ENCODE measurements around the gene TECRL.

Gene TECRL

DNA sequence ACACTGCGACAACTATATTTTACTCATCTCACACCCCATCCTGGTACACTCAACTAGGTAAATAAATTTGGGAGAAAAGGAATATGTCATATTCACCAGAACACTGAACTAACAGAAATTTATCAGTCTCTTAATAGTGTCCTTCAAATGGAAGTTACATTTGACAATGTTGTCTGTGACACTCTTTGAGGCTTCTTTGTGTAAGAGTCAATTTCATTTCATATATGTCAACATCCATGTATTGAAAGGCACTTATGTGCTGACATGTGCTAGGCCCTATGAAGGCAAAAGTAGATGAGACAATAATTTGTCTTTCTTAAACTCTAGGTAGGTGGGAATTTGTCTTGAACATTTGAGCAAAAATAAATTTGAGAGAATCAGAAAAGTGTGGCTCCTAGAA is 82.0 kb downstream of the TECRL start:
- no peaks in the 10 kb centered on the region for H3K4me1 ChIP-seq (ENCODE audit: control insufficient read depth, insufficient read depth, low read length, unreplicated experiment)
- H3K36me3 ChIP-seq (ENCODE audit: insufficient read depth, low read length) = no peaks in the 10 kb centered on the region
- H3K27me3 ChIP-seq (ENCODE audit: insufficient read depth, low read length) = no peaks in the 10 kb centered on the region
- no peak overlapping the region for H3K4me3 ChIP-seq (ENCODE audit: low read depth, low read length)
- H3K27ac ChIP-seq (ENCODE audit: low read depth, low read length) = no peak overlapping the region
- no peaks in the 10 kb centered on the region for H3K79me2 ChIP-seq (ENCODE audit: control insufficient read depth, insufficient read depth, low read length, unreplicated experiment)
- no peak overlapping the region for H2AFZ ChIP-seq (ENCODE audit: low read length, unreplicated experiment)

- no peaks in the 10 kb centered on the region for H3K36me3 ChIP-seq (ENCODE audit: insufficient read depth, low read length)
- no peaks in the 10 kb centered on the region for H3K27me3 ChIP-seq (ENCODE audit: insufficient read depth, low read length)
- no peak overlapping the region for H2AFZ ChIP-seq (ENCODE audit: low read length, unreplicated experiment)
- no peak overlapping the region for H3K27ac ChIP-seq (ENCODE audit: low read depth, low read length)
- H3K4me3 ChIP-seq (ENCODE audit: low read depth, low read length) = no peak overlapping the region
- H3K79me2 ChIP-seq (ENCODE audit: control insufficient read depth, insufficient read depth, low read length, unreplicated experiment) = no peaks in the 10 kb centered on the region
- H3K4me1 ChIP-seq (ENCODE audit: control insufficient read depth, insufficient read depth, low read length, unreplicated experiment) = no peaks in the 10 kb centered on the region
Observed at GRCh38 chr4:64326507-64326906, 82.7 kb downstream of the TECRL start.

GRCh38 chr4:64306255-64306565 is 103.0 kb downstream of the TECRL start:
- H2AFZ ChIP-seq (ENCODE audit: low read length, unreplicated experiment) = no peak overlapping the region
- H3K36me3 ChIP-seq (ENCODE audit: insufficient read depth, low read length) = no peaks in the 10 kb centered on the region
- no peaks in the 10 kb centered on the region for H3K79me2 ChIP-seq (ENCODE audit: control insufficient read depth, insufficient read depth, low read length, unreplicated experiment)
- no peak overlapping the region for H3K4me3 ChIP-seq (ENCODE audit: low read depth, low read length)
- no peaks in the 10 kb centered on the region for H3K27me3 ChIP-seq (ENCODE audit: insufficient read depth, low read length)
- no peaks in the 10 kb centered on the region for H3K4me1 ChIP-seq (ENCODE audit: control insufficient read depth, insufficient read depth, low read length, unreplicated experiment)
- H3K27ac ChIP-seq (ENCODE audit: low read depth, low read length) = no peak overlapping the region

GRCh38 chr4:64305565-64306254 is 103.5 kb downstream of the TECRL start:
- H3K79me2 ChIP-seq (ENCODE audit: control insufficient read depth, insufficient read depth, low read length, unreplicated experiment) = no peaks in the 10 kb centered on the region
- H3K27ac ChIP-seq (ENCODE audit: low read depth, low read length) = no peak overlapping the region
- no peak overlapping the region for H2AFZ ChIP-seq (ENCODE audit: low read length, unreplicated experiment)
- no peak overlapping the region for H3K4me3 ChIP-seq (ENCODE audit: low read depth, low read length)
- no peaks in the 10 kb centered on the region for H3K36me3 ChIP-seq (ENCODE audit: insufficient read depth, low read length)
- no peaks in the 10 kb centered on the region for H3K27me3 ChIP-seq (ENCODE audit: insufficient read depth, low read length)
- H3K4me1 ChIP-seq (ENCODE audit: control insufficient read depth, insufficient read depth, low read length, unreplicated experiment) = no peaks in the 10 kb centered on the region

DNA sequence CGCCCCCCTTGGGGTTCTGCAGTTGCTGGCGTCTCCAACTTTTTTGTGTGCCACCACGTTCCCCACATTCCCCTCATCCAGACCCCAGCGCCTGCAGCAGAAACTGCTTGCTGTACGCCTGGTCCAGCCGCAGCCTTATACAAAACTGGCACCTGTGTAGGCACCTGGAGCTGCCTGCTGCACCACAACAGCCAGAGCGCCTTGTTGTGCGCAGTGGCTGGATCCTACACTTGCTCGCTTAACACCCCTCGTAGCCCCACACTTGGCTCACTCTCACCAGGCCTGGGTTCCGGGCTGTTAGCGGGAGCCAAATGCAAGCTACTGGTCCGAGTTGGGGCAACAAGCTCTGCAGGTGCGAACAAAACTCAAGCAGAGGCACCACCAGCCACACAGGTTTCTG is 136.8 kb downstream of the TECRL start:
- peak overlapping the region; percentile 21; the same call in 1 of the 2 replicates for H3K4me3 ChIP-seq (ENCODE audit: low read depth, low read length)
- H3K36me3 ChIP-seq (ENCODE audit: insufficient read depth, low read length) = no peaks in the 10 kb centered on the region
- no peaks in the 10 kb centered on the region for H3K4me1 ChIP-seq (ENCODE audit: control insufficient read depth, insufficient read depth, low read length, unreplicated experiment)
- H3K79me2 ChIP-seq (ENCODE audit: control insufficient read depth, insufficient read depth, low read length, unreplicated experiment) = no peaks in the 10 kb centered on the region
- H2AFZ ChIP-seq (ENCODE audit: low read length, unreplicated experiment) = no peak overlapping the region
- no peak overlapping the region for H3K27ac ChIP-seq (ENCODE audit: low read depth, low read length)
- H3K27me3 ChIP-seq (ENCODE audit: insufficient read depth, low read length) = no peaks in the 10 kb centered on the region

- Histone ChIP-seq H3K27ac (ENCODE audit: low read depth, low read length) (no peak overlapping the region), H3K79me2 (ENCODE audit: control insufficient read depth, insufficient read depth, low read length, unreplicated experiment) (no peaks in the 10 kb centered on the region), H3K4me1 (ENCODE audit: control insufficient read depth, insufficient read depth, low read length, unreplicated experiment) (no peaks in the 10 kb centered on the region), H3K4me3 (ENCODE audit: low read depth, low read length) (peak overlapping the region; percentile 64), H3K27me3 (ENCODE audit: insufficient read depth, low read length) (no peaks in the 10 kb centered on the region), H3K36me3 (ENCODE audit: insufficient read depth, low read length) (no peaks in the 10 kb centered on the region), H2AFZ (ENCODE audit: low read length, unreplicated experiment) (no peak overlapping the region)
Observed at GRCh38 chr4:64271601-64272081, 137.6 kb downstream of the TECRL start.

DNA sequence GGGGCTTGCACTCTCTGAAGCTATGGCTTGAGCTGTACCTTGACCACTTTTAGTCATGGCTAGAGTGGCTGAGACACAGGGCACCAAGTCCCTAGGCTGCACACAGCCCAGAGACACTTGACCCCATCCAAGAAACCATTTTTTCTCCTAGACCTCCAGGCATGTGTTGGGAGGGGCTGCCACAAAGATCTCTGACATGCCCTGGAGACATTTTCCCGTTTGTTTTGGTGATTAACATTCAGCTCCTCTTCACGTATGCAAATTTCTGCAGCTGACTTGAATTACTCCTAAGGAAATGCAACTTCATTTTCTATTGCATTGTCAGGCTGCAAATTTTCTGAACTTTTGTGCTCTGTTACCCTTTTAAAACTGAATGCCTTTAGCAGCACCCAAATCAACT is 142.6 kb downstream of the TECRL start:
- H3K4me3 ChIP-seq (ENCODE audit: low read depth, low read length) = no peak overlapping the region
- no peaks in the 10 kb centered on the region for H3K79me2 ChIP-seq (ENCODE audit: control insufficient read depth, insufficient read depth, low read length, unreplicated experiment)
- no peaks in the 10 kb centered on the region for H3K4me1 ChIP-seq (ENCODE audit: control insufficient read depth, insufficient read depth, low read length, unreplicated experiment)
- no peak overlapping the region for H3K27ac ChIP-seq (ENCODE audit: low read depth, low read length)
- no peaks in the 10 kb centered on the region for H3K27me3 ChIP-seq (ENCODE audit: insufficient read depth, low read length)
- no peaks in the 10 kb centered on the region for H3K36me3 ChIP-seq (ENCODE audit: insufficient read depth, low read length)
- H2AFZ ChIP-seq (ENCODE audit: low read length, unreplicated experiment) = no peak overlapping the region

GRCh38 chr4:64266263-64266662 is 143.0 kb downstream of the TECRL start:
- H3K79me2 ChIP-seq (ENCODE audit: control insufficient read depth, insufficient read depth, low read length, unreplicated experiment) = no peaks in the 10 kb centered on the region
- no peaks in the 10 kb centered on the region for H3K27me3 ChIP-seq (ENCODE audit: insufficient read depth, low read length)
- no peak overlapping the region for H3K4me3 ChIP-seq (ENCODE audit: low read depth, low read length)
- H3K36me3 ChIP-seq (ENCODE audit: insufficient read depth, low read length) = no peaks in the 10 kb centered on the region
- no peaks in the 10 kb centered on the region for H3K4me1 ChIP-seq (ENCODE audit: control insufficient read depth, insufficient read depth, low read length, unreplicated experiment)
- H2AFZ ChIP-seq (ENCODE audit: low read length, unreplicated experiment) = no peak overlapping the region
- no peak overlapping the region for H3K27ac ChIP-seq (ENCODE audit: low read depth, low read length)

DNA sequence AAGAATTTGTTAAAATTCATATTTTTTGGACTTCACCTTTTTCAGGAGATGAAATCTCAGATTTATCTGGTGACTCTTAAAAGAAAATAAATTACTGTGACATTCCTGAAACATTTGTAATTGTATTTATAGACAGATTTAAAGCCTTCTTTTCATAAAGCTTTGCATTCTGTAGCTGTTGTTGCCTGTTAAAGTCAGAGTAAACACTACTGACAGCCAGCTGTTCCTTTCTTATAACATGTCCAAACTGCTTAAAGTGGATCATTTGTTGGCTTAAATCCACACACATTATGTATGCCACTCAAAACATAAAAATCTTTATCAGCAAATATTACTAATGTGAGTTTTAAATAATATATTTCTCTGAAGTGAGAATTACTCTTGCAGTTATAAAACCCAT is 157.5 kb downstream of the TECRL start:
- Histone ChIP-seq H3K27ac (ENCODE audit: low read depth, low read length) (no peak overlapping the region), H3K4me1 (ENCODE audit: control insufficient read depth, insufficient read depth, low read length, unreplicated experiment) (no peaks in the 10 kb centered on the region), H3K27me3 (ENCODE audit: insufficient read depth, low read length) (no peaks in the 10 kb centered on the region), H3K79me2 (ENCODE audit: control insufficient read depth, insufficient read depth, low read length, unreplicated experiment) (no peaks in the 10 kb centered on the region), H2AFZ (ENCODE audit: low read length, unreplicated experiment) (no peak overlapping the region), H3K4me3 (ENCODE audit: low read depth, low read length) (no peak overlapping the region), H3K36me3 (ENCODE audit: insufficient read depth, low read length) (no peaks in the 10 kb centered on the region)

- H3K4me1 ChIP-seq (ENCODE audit: control insufficient read depth, insufficient read depth, low read length, unreplicated experiment) = no peaks in the 10 kb centered on the region
Observed at GRCh38 chr4:64250488-64250887, 158.8 kb downstream of the TECRL start.

DNA sequence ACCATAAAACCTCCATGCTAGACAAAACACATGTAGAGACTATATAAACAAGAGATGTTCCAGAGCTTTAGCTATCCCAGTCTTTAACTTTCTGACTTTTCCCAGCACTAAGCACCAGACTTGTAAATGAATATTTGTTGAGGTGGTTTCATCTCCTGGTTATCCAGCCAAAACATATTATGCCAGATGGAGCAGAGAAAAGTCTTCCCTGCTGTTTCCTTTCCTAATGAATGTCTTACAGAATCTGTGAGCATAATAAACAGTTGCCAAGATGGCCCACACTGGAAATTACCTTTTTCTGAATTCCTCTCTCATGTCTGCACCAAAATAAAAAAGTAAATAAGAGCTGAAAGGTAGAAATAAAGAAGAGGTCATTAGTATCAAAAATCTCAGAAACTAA is 159.2 kb downstream of the TECRL start:
- H3K36me3 ChIP-seq (ENCODE audit: insufficient read depth, low read length) = no peaks in the 10 kb centered on the region
- H3K4me3 ChIP-seq (ENCODE audit: low read depth, low read length) = no peak overlapping the region
- no peaks in the 10 kb centered on the region for H3K4me1 ChIP-seq (ENCODE audit: control insufficient read depth, insufficient read depth, low read length, unreplicated experiment)
- H3K27me3 ChIP-seq (ENCODE audit: insufficient read depth, low read length) = no peaks in the 10 kb centered on the region
- no peaks in the 10 kb centered on the region for H3K79me2 ChIP-seq (ENCODE audit: control insufficient read depth, insufficient read depth, low read length, unreplicated experiment)
- no peak overlapping the region for H3K27ac ChIP-seq (ENCODE audit: low read depth, low read length)
- no peak overlapping the region for H2AFZ ChIP-seq (ENCODE audit: low read length, unreplicated experiment)

More at GRCh38 chr4:64250488-64250887, 158.8 kb downstream of the TECRL start:
- Histone ChIP-seq H3K79me2 (ENCODE audit: control insufficient read depth, insufficient read depth, low read length, unreplicated experiment) (no peaks in the 10 kb centered on the region), H3K27ac (ENCODE audit: low read depth, low read length) (no peak overlapping the region), H3K27me3 (ENCODE audit: insufficient read depth, low read length) (no peaks in the 10 kb centered on the region), H3K4me3 (ENCODE audit: low read depth, low read length) (no peak overlapping the region), H3K36me3 (ENCODE audit: insufficient read depth, low read length) (no peaks in the 10 kb centered on the region), H2AFZ (ENCODE audit: low read length, unreplicated experiment) (no peak overlapping the region)
